Central memory CD8-positive, alpha-beta T cell (primary cell): ENCODE measurements around the gene SHOC2.
"Not testable (repeated sequence)": the region's sequence is repeated elsewhere in the genome, so short reads cannot be mapped to it uniquely, and the experiment has no call there.

Experiments
- ATAC-seq: fragments of 150-1000 bp; cut with Tn5 transposase; replicated peaks from 2 replicates; pipeline ENCODE4 v1.10.0; 2022; ENCODE audit warnings: mild to moderate bottlenecking, moderate FRiP score, moderate number of reproducible peaks; ENCODE audit not compliant: poor library complexity, severe bottlenecking; ENCODE audit errors: extremely low read depth
- DNase-seq, 2 donors: peaks; one replicate each; pipeline ENCODE4 v3.0.0; 2021; ENCODE audit warnings: low spot score in 2 of 2
- H3K27ac Mint-ChIP-seq: one replicate; pipeline ENCODE4 v1.8.0; 2022; ENCODE audit warnings: low read depth, mild to moderate bottlenecking, moderate library complexity, mixed read lengths
- H3K27me3 Mint-ChIP-seq: one replicate; pipeline ENCODE4 v1.8.0; 2022; ENCODE audit warnings: mixed read lengths
- H3K36me3 Mint-ChIP-seq: one replicate; pipeline ENCODE4 v1.8.0; 2022; ENCODE audit warnings: mild to moderate bottlenecking, moderate library complexity, mixed read lengths; ENCODE audit not compliant: insufficient read depth
- H3K4me1 Mint-ChIP-seq: one replicate; pipeline ENCODE4 v1.8.0; 2022; ENCODE audit warnings: mixed read lengths
- H3K4me3 Mint-ChIP-seq: one replicate; pipeline ENCODE4 v1.8.0; 2022; ENCODE audit warnings: mild to moderate bottlenecking, moderate library complexity, mixed read lengths
- H3K9me3 Mint-ChIP-seq: one replicate; pipeline ENCODE4 v1.8.0; 2022; ENCODE audit warnings: mixed read lengths

The SHOC2 gene

GRCh38 chr10:110912374-110912773, 7.0 kb upstream of the SHOC2 start:
- H3K4me1 Mint-ChIP-seq: peaks cover 30% of the 10 kb centered on the region
- DNase-seq (no peak), ATAC-seq (no peak)
- peak overlapping the region; percentile 27 for H3K27ac Mint-ChIP-seq
- H3K27me3 Mint-ChIP-seq: no peaks in the 10 kb centered on the region
- no peak overlapping the region for H3K4me3 Mint-ChIP-seq
- H3K9me3 Mint-ChIP-seq: no peaks in the 10 kb centered on the region
- H3K36me3 Mint-ChIP-seq: peaks cover 22% of the 10 kb centered on the region

- H3K9me3 Mint-ChIP-seq: no peaks in the 10 kb centered on the region
- H3K27me3 Mint-ChIP-seq: no peaks in the 10 kb centered on the region
- DNase-seq (no peak), ATAC-seq (no peak)
- H3K27ac Mint-ChIP-seq: no peak overlapping the region
- H3K36me3 Mint-ChIP-seq: peaks cover 32% of the 10 kb centered on the region
- H3K4me1 Mint-ChIP-seq: peaks cover 34% of the 10 kb centered on the region
- no peak overlapping the region for H3K4me3 Mint-ChIP-seq
These were observed 5.0 kb upstream of the SHOC2 start for GRCh38 chr10:110914431-110914830.

GRCh38 chr10:110915035-110915434, 4.4 kb upstream of the SHOC2 start:
- ATAC-seq (no peak), DNase-seq (no peak)
- Mint-ChIP-seq H3K4me3 (no peak overlapping the region), H3K27me3 (no peaks in the 10 kb centered on the region), H3K27ac (no peak overlapping the region), H3K9me3 (no peaks in the 10 kb centered on the region), H3K36me3 (peaks cover 32% of the 10 kb centered on the region), H3K4me1 (peaks cover 35% of the 10 kb centered on the region)

- not testable (repeated sequence) for DNase-seq, ATAC-seq, H3K27me3 Mint-ChIP-seq, H3K9me3 Mint-ChIP-seq, H3K4me3 Mint-ChIP-seq, H3K27ac Mint-ChIP-seq
- Mint-ChIP-seq H3K36me3 (peaks cover 32% of the 10 kb centered on the region), H3K4me1 (peaks cover 35% of the 10 kb centered on the region)
These were observed 3.8 kb upstream of the SHOC2 start for GRCh38 chr10:110915600-110915999.

- H3K27me3 Mint-ChIP-seq: no peaks in the 10 kb centered on the region
- no peak for DNase-seq
- H3K4me3 Mint-ChIP-seq: peak overlapping the region; percentile 95
- peak overlapping the region; percentile 95 for H3K27ac Mint-ChIP-seq
- peaks cover 29% of the 10 kb centered on the region for H3K36me3 Mint-ChIP-seq
- peaks cover 34% of the 10 kb centered on the region for H3K4me1 Mint-ChIP-seq
- no peak for ATAC-seq
- H3K9me3 Mint-ChIP-seq: no peaks in the 10 kb centered on the region
These were observed 2.7 kb upstream of the SHOC2 start for GRCh38 chr10:110916554-110917346.

GRCh38 chr10:110918269-110918642, 1.1 kb upstream of the SHOC2 start:
- Mint-ChIP-seq H3K27me3 (no peaks in the 10 kb centered on the region), H3K9me3 (no peaks in the 10 kb centered on the region), H3K27ac (peak overlapping the region; percentile 95), H3K36me3 (peaks cover 29% of the 10 kb centered on the region), H3K4me1 (peaks cover 34% of the 10 kb centered on the region), H3K4me3 (peak overlapping the region; percentile 95)
- ATAC-seq (no peak), DNase-seq (peak in 1 of 2 donors; percentile 70)

- ATAC-seq: peak; percentile 94
- Mint-ChIP-seq H3K36me3 (peaks cover 29% of the 10 kb centered on the region), H3K27ac (peak within 1 kb of the TSS; percentile 95), H3K4me3 (peak within 1 kb of the TSS; percentile 95), H3K27me3 (no peaks in the 10 kb centered on the region), H3K4me1 (peaks cover 37% of the 10 kb centered on the region), H3K9me3 (no peaks in the 10 kb centered on the region)
- DNase-seq: peak in 1 of 2 donors; percentile 67
These were observed 608 bp upstream of the SHOC2 start, which contains the start of gene BBIP1 for GRCh38 chr10:110918643-110919348. Gene BBIP1 (minus strand): TSS chr10:110919180. CDS start chr10:110918157, 1,023 bp downstream.

- DNase-seq: no peak
- ATAC-seq: no peak
- peak overlapping the region; percentile 95 for H3K4me3 Mint-ChIP-seq
- H3K36me3 Mint-ChIP-seq: peaks cover 23% of the 10 kb centered on the region
- H3K27me3 Mint-ChIP-seq: no peaks in the 10 kb centered on the region
- peaks cover 45% of the 10 kb centered on the region for H3K4me1 Mint-ChIP-seq
- H3K27ac Mint-ChIP-seq: peak overlapping the region; percentile 95
- no peaks in the 10 kb centered on the region for H3K9me3 Mint-ChIP-seq
These were observed 822 bp downstream of the SHOC2 start for GRCh38 chr10:110919971-110920881.

- DNase-seq (no peak), ATAC-seq (no peak)
- Mint-ChIP-seq H3K27me3 (no peaks in the 10 kb centered on the region), H3K4me1 (peaks cover 39% of the 10 kb centered on the region), H3K4me3 (no peak overlapping the region), H3K36me3 (peaks cover 3% of the 10 kb centered on the region), H3K27ac (no peak overlapping the region), H3K9me3 (no peaks in the 10 kb centered on the region)
These were observed 4.6 kb downstream of the SHOC2 start for GRCh38 chr10:110923856-110924493.

GRCh38 chr10:110927461-110927860, 8.1 kb downstream of the SHOC2 start:
- Mint-ChIP-seq H3K36me3 (no peaks in the 10 kb centered on the region), H3K9me3 (no peaks in the 10 kb centered on the region), H3K4me1 (peaks cover 30% of the 10 kb centered on the region), H3K27ac (no peak overlapping the region), H3K4me3 (no peak overlapping the region), H3K27me3 (no peaks in the 10 kb centered on the region)
- DNase-seq (no peak), ATAC-seq (no peak)

- no peak overlapping the region for H3K4me3 Mint-ChIP-seq
- DNase-seq (no peak), ATAC-seq (no peak)
- H3K27me3 Mint-ChIP-seq: no peaks in the 10 kb centered on the region
- peaks cover 11% of the 10 kb centered on the region for H3K4me1 Mint-ChIP-seq
- H3K9me3 Mint-ChIP-seq: no peaks in the 10 kb centered on the region
- peaks cover 2% of the 10 kb centered on the region for H3K36me3 Mint-ChIP-seq
- no peak overlapping the region for H3K27ac Mint-ChIP-seq
These were observed 12.5 kb downstream of the SHOC2 start for GRCh38 chr10:110931769-110932381.
